Measurements from ENCODE around the gene PRDM5.

DNA sequence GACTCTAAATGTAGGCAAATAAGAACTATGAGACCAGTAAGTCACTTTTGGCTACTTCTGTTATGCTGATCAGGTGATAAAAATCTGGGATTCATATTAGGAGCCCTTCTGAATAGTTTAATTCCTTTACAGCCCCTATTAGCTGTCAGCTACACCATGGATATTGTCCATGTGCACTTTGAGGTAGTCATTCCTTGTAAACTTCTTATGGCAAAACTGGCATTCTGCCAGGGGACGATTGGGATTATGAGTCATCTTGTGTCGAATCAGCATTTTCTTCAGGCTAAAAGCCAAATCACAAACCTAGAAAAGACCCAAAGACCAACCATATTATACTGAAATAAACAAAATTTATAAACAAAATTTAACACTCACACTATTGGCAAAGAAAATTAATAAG lies 227.6 kb downstream of the PRDM5 start:
- TF ChIP-seq ZNF274 (IDR thresholded peaks at IDR 0.05; ENCODE audit: low read depth, low read length) (no peak), YY1 (IDR thresholded peaks at IDR 0.05; ENCODE audit: insufficient read depth, insufficient read length) (no peak)

All from NT2/D1 (cell line).